Activated CD4-positive, alpha-beta T cell treated with anti-CD3 and anti-CD28 coated beads, Interleukin-2, amount 50 U/mL, for 4 hours (primary cell): Measurements from ENCODE around the gene TK2.
A peak's percentile ranks its signal among the peaks of the same experiment; 100 is the strongest.
"Not testable (repeated sequence)": the region's sequence is repeated elsewhere in the genome, so short reads cannot be mapped to it uniquely, and the experiment has no call there.

ENCODE experiments used
- DNase-seq, 2 experiments: peaks; one replicate each; pipeline ENCODE4 v3.0.0-alpha.2; 2020

The TK2 gene

GRCh38 chr16:66549284-66550131 is at the start of gene TK2:
TSS of gene TK2 (minus strand) at chr16:66550122. CDS start at chr16:66550061, 61 bp downstream.
- DNase-seq: peak; percentile 54 to 60

- DNase-seq: no peak
Measured at GRCh38 chr16:66598111-66598510, 48.2 kb upstream of the TK2 start.

- DNase-seq: no peak
Measured at GRCh38 chr16:66596986-66597848, 47.3 kb upstream of the TK2 start.

GRCh38 chr16:66596559-66596958 is 46.6 kb upstream of the TK2 start:
- not testable (repeated sequence) for DNase-seq

GRCh38 chr16:66594739-66595138 is 44.8 kb upstream of the TK2 start:
- no peak for DNase-seq

GRCh38 chr16:66592814-66593213 is 42.9 kb upstream of the TK2 start:
- DNase-seq: no peak

- no peak for DNase-seq
Measured at GRCh38 chr16:66592241-66592640, 42.3 kb upstream of the TK2 start.

GRCh38 chr16:66591018-66591417 is 41.1 kb upstream of the TK2 start:
- DNase-seq: no peak

GRCh38 chr16:66590322-66590721 is 40.4 kb upstream of the TK2 start:
- DNase-seq: no peak

GRCh38 chr16:66588981-66589713 is 39.2 kb upstream of the TK2 start:
- DNase-seq: peak; percentile 57

GRCh38 chr16:66587881-66588600 is 38.1 kb upstream of the TK2 start:
- DNase-seq: no peak

- no peak for DNase-seq
Measured at GRCh38 chr16:66585481-66586239, 35.7 kb upstream of the TK2 start.

GRCh38 chr16:66581246-66581952 is 31.5 kb upstream of the TK2 start:
- DNase-seq: no peak

GRCh38 chr16:66580605-66581209 is 30.8 kb upstream of the TK2 start:
- DNase-seq: no peak

GRCh38 chr16:66578651-66579531 is 29.0 kb upstream of the TK2 start, which contains the start of gene CMTM2:
TSS of gene CMTM2 (plus strand) at chr16:66579463. CDS start at chr16:66579608, 145 bp downstream.
- DNase-seq: no peak

- no peak for DNase-seq
Measured at GRCh38 chr16:66576296-66576695, 26.4 kb upstream of the TK2 start.

- no peak for DNase-seq
Measured at GRCh38 chr16:66575060-66575459, 25.1 kb upstream of the TK2 start.

- DNase-seq: no peak
Measured at GRCh38 chr16:66574531-66574930, 24.6 kb upstream of the TK2 start.

- DNase-seq: no peak
Measured at GRCh38 chr16:66574081-66574480, 24.2 kb upstream of the TK2 start.
